MM.1S (cell line): Measurements from ENCODE around the gene CCDC158.
"Not testable (repeated sequence)": the region's sequence is repeated elsewhere in the genome, so short reads cannot be mapped to it uniquely, and the experiment has no call there.

Source experiments
- DNase-seq: peaks from one replicate; pipeline ENCODE4 v3.0.0-alpha.2; 2015
- H2AFZ ChIP-seq: fragments of 300-600 bp; sonication (generic); 2 replicates; pipeline ENCODE4 v1.6.0; 2016; ENCODE audit warnings: antibody characterized with exemption, low read length
- H3F3A ChIP-seq: fragments of 300-600 bp; sonication (generic); 2 replicates; pipeline ENCODE4 v1.6.1; 2016; ENCODE audit warnings: mild to moderate bottlenecking, antibody characterized with exemption, low read length, moderate library complexity, mixed read lengths; ENCODE audit not compliant: insufficient read depth
- H3K27ac ChIP-seq: fragments of 300-600 bp; sonication (generic); 2 replicates; pipeline ENCODE4 v1.5.1; 2016; ENCODE audit warnings: mild to moderate bottlenecking, low read length
- H3K27me3 ChIP-seq: fragments of 300-600 bp; sonication (generic); replicated peaks from 2 replicates; pipeline ENCODE4 v1.6.0; 2016; ENCODE audit warnings: low read length; ENCODE audit not compliant: insufficient read depth
- H3K36me3 ChIP-seq: fragments of 300-600 bp; sonication (generic); replicated peaks from 2 replicates; pipeline ENCODE4 v1.6.1; 2016; ENCODE audit warnings: mild to moderate bottlenecking, low read length, mixed read lengths; ENCODE audit not compliant: insufficient read depth
- H3K4me1 ChIP-seq: fragments of 300-600 bp; sonication (generic); 2 replicates; pipeline ENCODE4 v1.6.1; 2016; ENCODE audit warnings: low read length, mixed read lengths
- H3K4me2 ChIP-seq: fragments of 300-600 bp; sonication (generic); 2 replicates; pipeline ENCODE4 v1.6.0; 2016; ENCODE audit warnings: low read depth, low read length
- H3K4me3 ChIP-seq: fragments of 300-600 bp; sonication (generic); 2 replicates; pipeline ENCODE4 v1.5.1; 2016; ENCODE audit warnings: low read length, mixed read lengths
- H3K79me2 ChIP-seq: fragments of 300-600 bp; sonication (generic); 2 replicates; pipeline ENCODE4 v1.6.1; 2016; ENCODE audit warnings: mixed run types, low read length, mixed read lengths
- H3K9ac ChIP-seq: fragments of 300-600 bp; sonication (generic); 2 replicates; pipeline ENCODE4 v1.6.1; 2016; ENCODE audit warnings: low read length, mixed read lengths
- H3K9me2 ChIP-seq: fragments of 300-600 bp; sonication (generic); replicated peaks from 2 replicates; pipeline ENCODE4 v1.6.1; 2016; ENCODE audit warnings: mild to moderate bottlenecking, low read length, mixed read lengths; ENCODE audit not compliant: insufficient read depth
- H3K9me3 ChIP-seq: fragments of 300-600 bp; sonication (generic); replicated peaks from 2 replicates; pipeline ENCODE4 v1.6.1; 2016; ENCODE audit warnings: mild to moderate bottlenecking, low read length, mixed read lengths; ENCODE audit not compliant: insufficient read depth
- H4K20me1 ChIP-seq: fragments of 300-600 bp; sonication (generic); 2 replicates; pipeline ENCODE4 v1.6.1; 2016; ENCODE audit warnings: mild to moderate bottlenecking, low read length, moderate library complexity, mixed read lengths; ENCODE audit not compliant: insufficient read depth
- EZH2 ChIP-seq: fragments of 300-600 bp; sonication (generic); optimal IDR thresholded peaks from 2 replicates; pipeline ENCODE3; 2017; ENCODE audit warnings: low read depth, mild to moderate bottlenecking, antibody characterized with exemption, low read length, mixed read lengths
- EZH2phosphoT487 ChIP-seq: fragments of 300-600 bp; sonication (generic); IDR thresholded peaks from 2 replicates; pipeline ENCODE4 v1.6.1; 2018; ENCODE audit warnings: antibody characterized with exemption, low read length
- TF ChIP-seq, protein P1 (sequence below): fragments of 300-600 bp; sonication (generic); IDR thresholded peaks from 2 replicates; pipeline ENCODE4 v1.5.1; 2016; ENCODE audit warnings: antibody characterized with exemption, low read length, mixed read lengths

The CCDC158 gene

DNA sequence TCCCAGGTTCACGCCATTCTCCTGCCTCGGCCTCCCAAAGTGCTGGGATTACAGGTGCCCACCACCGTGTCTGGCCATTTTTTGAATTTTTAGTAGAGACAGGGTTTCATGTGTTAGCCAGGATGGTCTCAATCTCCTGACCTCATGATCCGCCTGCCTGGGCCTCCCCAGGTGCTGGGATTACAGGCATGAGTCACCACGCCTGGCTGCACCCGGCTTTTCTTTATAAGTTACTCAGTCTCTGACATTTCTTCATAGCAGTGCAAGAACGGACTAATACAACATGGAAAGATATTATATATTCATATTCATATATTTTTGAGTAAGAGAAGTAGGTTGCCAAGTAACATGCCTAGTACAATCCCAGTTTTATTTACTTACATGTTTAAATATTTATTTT is 36.9 kb upstream of the CCDC158 start:
- no peaks in the 10 kb centered on the region for H3K9me2 ChIP-seq
- H4K20me1 ChIP-seq = no peaks in the 10 kb centered on the region
- no peaks in the 10 kb centered on the region for H3K79me2 ChIP-seq
- no peaks in the 10 kb centered on the region for H3F3A ChIP-seq
- no peak overlapping the region for H3K4me2 ChIP-seq
- H2AFZ ChIP-seq = no peak overlapping the region
- H3K4me1 ChIP-seq = no peaks in the 10 kb centered on the region
- no peak overlapping the region for H3K27ac ChIP-seq
- H3K36me3 ChIP-seq = no peaks in the 10 kb centered on the region
- no peak overlapping the region for H3K4me3 ChIP-seq
- no peaks in the 10 kb centered on the region for H3K27me3 ChIP-seq
- TF ChIP-seq EZH2 (no peak), EZH2phosphoT487 (no peak)
- TF ChIP-seq, protein P1, sequence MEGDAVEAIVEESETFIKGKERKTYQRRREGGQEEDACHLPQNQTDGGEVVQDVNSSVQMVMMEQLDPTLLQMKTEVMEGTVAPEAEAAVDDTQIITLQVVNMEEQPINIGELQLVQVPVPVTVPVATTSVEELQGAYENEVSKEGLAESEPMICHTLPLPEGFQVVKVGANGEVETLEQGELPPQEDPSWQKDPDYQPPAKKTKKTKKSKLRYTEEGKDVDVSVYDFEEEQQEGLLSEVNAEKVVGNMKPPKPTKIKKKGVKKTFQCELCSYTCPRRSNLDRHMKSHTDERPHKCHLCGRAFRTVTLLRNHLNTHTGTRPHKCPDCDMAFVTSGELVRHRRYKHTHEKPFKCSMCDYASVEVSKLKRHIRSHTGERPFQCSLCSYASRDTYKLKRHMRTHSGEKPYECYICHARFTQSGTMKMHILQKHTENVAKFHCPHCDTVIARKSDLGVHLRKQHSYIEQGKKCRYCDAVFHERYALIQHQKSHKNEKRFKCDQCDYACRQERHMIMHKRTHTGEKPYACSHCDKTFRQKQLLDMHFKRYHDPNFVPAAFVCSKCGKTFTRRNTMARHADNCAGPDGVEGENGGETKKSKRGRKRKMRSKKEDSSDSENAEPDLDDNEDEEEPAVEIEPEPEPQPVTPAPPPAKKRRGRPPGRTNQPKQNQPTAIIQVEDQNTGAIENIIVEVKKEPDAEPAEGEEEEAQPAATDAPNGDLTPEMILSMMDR = no peak
- no peak for DNase-seq
- no peaks in the 10 kb centered on the region for H3K9me3 ChIP-seq
- H3K9ac ChIP-seq = no peak overlapping the region

GRCh38 chr4:76454073-76454472 is 33.1 kb upstream of the CCDC158 start:
- not testable (repeated sequence) for H3K9me3 ChIP-seq, H3K27ac ChIP-seq, H3K9me2 ChIP-seq, DNase-seq, H3K4me3 ChIP-seq, H2AFZ ChIP-seq, H3K9ac ChIP-seq, H3F3A ChIP-seq, H3K27me3 ChIP-seq, H4K20me1 ChIP-seq, H3K79me2 ChIP-seq, H3K4me2 ChIP-seq, H3K36me3 ChIP-seq
- H3K4me1 ChIP-seq = peaks cover 20% of the 10 kb centered on the region

GRCh38 chr4:76453232-76453631 is 32.3 kb upstream of the CCDC158 start:
- no peak for DNase-seq
- H3K79me2 ChIP-seq = no peaks in the 10 kb centered on the region
- H3K27ac ChIP-seq = no peak overlapping the region
- no peak overlapping the region for H3K9ac ChIP-seq
- no peak overlapping the region for H2AFZ ChIP-seq
- TF ChIP-seq EZH2 = no peak
- TF ChIP-seq, protein P1 = no peak
- TF ChIP-seq EZH2phosphoT487 = no peak
- no peaks in the 10 kb centered on the region; the same call in 1 of the 2 replicates for H3F3A ChIP-seq
- H4K20me1 ChIP-seq = no peaks in the 10 kb centered on the region
- H3K36me3 ChIP-seq = no peaks in the 10 kb centered on the region
- no peaks in the 10 kb centered on the region for H3K27me3 ChIP-seq
- no peaks in the 10 kb centered on the region for H3K9me2 ChIP-seq
- no peaks in the 10 kb centered on the region for H3K9me3 ChIP-seq
- no peak overlapping the region for H3K4me3 ChIP-seq
- peaks cover 20% of the 10 kb centered on the region for H3K4me1 ChIP-seq
- no peak overlapping the region for H3K4me2 ChIP-seq

DNA sequence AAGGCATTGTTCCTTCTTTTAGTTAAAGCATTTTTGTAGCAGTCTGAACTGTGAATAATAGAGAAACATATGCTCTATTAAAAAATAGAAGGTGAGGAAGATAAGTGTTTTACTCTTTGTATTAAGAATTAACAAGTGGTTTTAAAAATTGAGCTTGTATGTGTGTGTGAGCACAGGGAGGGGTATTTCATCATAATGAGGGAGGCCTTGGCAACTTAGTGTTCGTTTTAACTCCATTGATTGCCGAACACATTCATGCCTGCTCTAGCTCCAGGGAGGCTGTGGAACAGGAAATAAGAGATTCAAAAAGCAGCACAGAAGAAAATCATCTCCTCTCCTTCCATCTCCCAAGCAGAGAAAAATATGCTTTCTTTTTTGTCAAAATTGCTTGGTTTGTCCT is 28.9 kb upstream of the CCDC158 start:
- no peak for DNase-seq
- Histone ChIP-seq H3K79me2 (no peaks in the 10 kb centered on the region), H3K36me3 (no peaks in the 10 kb centered on the region), H3K9ac (no peak overlapping the region), H3K4me3 (no peak overlapping the region), H4K20me1 (no peaks in the 10 kb centered on the region), H3K9me2 (no peaks in the 10 kb centered on the region), H3K4me1 (peaks cover 20% of the 10 kb centered on the region), H3K27me3 (no peaks in the 10 kb centered on the region), H3K9me3 (no peaks in the 10 kb centered on the region), H2AFZ (no peak overlapping the region), H3F3A (no peaks in the 10 kb centered on the region; the same call in 1 of the 2 replicates), H3K4me2 (peak overlapping the region; percentile 35; the same call in 1 of the 2 replicates), H3K27ac (no peak overlapping the region)
- TF ChIP-seq EZH2phosphoT487 (no peak), EZH2 (no peak)
- TF ChIP-seq, protein P1 = no peak
